Fibroblast of pulmonary artery (primary cell): Measurements from ENCODE around the gene JAG2.

Experiments used
- DNase-seq: peaks from one replicate; pipeline ENCODE4 v3.0.0-alpha.2; 2010; ENCODE audit warnings: low read depth
- H3K4me3 ChIP-seq: replicated peaks from 2 replicates; pipeline ENCODE4 v1.5.1; 2011; ENCODE audit warnings: low read depth, mild to moderate bottlenecking, control low read depth, low read length, moderate library complexity
- TF ChIP-seq, protein P1 (sequence below): IDR thresholded peaks from 2 replicates; pipeline ENCODE4 v1.5.1; 2011; ENCODE audit warnings: mild to moderate bottlenecking, control low read depth, low read length, inconsistent platforms; ENCODE audit errors: missing control alignments

The JAG2 gene

DNA sequence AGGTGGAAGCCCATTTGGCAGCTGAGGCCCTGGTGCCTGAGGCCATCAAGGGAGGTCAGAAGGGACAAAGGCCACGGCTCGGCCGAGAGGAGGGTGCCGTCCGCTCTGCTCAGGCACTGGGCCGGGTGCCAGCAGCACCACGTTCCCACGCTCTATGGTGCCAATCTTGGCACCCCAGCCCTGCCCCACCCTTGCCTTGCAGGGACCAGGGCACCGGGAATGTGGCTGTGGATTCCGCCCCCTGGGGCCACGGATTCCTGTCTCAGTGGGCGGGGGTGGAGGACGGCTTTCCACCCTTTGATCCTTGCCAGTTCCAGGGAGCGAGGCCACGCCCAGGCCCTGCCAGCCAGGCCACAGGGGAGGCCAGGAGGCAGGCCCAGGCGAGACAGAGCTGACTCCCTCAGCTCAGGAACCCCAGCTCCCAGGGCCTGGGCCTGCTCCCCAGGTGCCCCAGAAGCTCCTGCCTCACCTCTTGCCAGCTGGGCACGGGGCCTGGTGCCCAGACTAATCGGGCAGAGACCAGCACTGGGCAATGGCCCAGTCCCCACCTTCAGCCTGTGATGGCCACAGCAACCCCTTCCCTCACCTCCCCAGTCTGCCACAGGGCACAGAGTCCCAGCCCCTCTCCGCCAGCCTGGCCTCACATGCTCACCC lies 76.9 kb downstream of the JAG2 start:
- TF ChIP-seq, protein P1, sequence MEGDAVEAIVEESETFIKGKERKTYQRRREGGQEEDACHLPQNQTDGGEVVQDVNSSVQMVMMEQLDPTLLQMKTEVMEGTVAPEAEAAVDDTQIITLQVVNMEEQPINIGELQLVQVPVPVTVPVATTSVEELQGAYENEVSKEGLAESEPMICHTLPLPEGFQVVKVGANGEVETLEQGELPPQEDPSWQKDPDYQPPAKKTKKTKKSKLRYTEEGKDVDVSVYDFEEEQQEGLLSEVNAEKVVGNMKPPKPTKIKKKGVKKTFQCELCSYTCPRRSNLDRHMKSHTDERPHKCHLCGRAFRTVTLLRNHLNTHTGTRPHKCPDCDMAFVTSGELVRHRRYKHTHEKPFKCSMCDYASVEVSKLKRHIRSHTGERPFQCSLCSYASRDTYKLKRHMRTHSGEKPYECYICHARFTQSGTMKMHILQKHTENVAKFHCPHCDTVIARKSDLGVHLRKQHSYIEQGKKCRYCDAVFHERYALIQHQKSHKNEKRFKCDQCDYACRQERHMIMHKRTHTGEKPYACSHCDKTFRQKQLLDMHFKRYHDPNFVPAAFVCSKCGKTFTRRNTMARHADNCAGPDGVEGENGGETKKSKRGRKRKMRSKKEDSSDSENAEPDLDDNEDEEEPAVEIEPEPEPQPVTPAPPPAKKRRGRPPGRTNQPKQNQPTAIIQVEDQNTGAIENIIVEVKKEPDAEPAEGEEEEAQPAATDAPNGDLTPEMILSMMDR, result no peak
- H3K4me3 ChIP-seq, result no peak overlapping the region
- DNase-seq, result no peak

DNA sequence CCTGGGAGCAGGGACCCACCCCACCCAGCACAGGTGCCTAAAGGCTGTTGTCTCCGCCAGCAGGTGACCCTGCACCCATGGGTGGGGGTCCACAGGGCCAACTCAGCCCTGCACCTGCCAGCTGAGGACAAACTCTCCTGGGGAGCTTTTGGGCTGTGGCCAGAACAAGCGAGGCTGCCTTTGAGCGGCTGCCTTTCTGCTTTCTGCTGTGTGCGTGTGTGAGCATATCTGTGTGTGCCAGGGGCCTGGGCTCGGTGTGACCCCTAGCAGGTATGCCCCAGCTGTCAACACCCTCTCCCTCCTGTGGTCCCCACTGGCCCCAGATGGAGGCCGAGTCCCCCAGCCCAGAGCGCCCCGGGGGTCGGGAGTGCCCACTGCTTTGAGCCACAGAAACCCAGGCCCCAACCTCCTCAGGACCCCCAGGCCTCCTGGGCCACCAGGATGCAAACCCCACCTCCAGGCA lies 77.5 kb downstream of the JAG2 start:
- H3K4me3 ChIP-seq, result no peak overlapping the region
- TF ChIP-seq, protein P1, result no peak
- no peak for DNase-seq
